ENCODE data around the gene RASGRP4.
"Not testable (repeated sequence)": the region's sequence is repeated elsewhere in the genome, so short reads cannot be mapped to it uniquely, and the experiment has no call there.

DNA sequence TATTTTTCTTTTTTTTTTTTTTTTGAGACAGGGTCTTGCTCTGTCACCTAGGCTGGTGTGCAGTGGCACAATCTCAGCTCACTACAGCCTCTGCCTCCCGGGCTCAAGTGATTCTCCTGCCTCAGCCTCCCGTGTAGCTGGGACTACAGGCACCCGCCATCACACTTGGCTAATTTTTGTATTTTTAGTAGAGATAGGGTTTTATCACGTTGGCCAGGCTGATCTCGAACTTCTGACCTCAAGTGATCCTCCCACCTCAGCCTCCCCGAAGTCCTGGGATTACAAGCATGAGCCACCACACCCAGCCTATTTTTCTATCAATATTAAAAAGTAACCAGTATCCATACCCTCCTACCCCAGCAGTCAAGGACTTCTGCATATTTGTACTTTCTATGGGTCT lies 15.6 kb downstream of the RASGRP4 start:
- TF ChIP-seq, protein P1, sequence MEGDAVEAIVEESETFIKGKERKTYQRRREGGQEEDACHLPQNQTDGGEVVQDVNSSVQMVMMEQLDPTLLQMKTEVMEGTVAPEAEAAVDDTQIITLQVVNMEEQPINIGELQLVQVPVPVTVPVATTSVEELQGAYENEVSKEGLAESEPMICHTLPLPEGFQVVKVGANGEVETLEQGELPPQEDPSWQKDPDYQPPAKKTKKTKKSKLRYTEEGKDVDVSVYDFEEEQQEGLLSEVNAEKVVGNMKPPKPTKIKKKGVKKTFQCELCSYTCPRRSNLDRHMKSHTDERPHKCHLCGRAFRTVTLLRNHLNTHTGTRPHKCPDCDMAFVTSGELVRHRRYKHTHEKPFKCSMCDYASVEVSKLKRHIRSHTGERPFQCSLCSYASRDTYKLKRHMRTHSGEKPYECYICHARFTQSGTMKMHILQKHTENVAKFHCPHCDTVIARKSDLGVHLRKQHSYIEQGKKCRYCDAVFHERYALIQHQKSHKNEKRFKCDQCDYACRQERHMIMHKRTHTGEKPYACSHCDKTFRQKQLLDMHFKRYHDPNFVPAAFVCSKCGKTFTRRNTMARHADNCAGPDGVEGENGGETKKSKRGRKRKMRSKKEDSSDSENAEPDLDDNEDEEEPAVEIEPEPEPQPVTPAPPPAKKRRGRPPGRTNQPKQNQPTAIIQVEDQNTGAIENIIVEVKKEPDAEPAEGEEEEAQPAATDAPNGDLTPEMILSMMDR (IDR thresholded peaks at IDR 0.05; ENCODE audit: low read depth, low read length), result not testable (repeated sequence)
- TF ChIP-seq POLR2A (IDR thresholded peaks at IDR 0.05; ENCODE audit: extremely low read depth, insufficient read length), result not testable (repeated sequence)
